Measurements from ENCODE around the gene DGKQ.

The DGKQ gene, protein sequence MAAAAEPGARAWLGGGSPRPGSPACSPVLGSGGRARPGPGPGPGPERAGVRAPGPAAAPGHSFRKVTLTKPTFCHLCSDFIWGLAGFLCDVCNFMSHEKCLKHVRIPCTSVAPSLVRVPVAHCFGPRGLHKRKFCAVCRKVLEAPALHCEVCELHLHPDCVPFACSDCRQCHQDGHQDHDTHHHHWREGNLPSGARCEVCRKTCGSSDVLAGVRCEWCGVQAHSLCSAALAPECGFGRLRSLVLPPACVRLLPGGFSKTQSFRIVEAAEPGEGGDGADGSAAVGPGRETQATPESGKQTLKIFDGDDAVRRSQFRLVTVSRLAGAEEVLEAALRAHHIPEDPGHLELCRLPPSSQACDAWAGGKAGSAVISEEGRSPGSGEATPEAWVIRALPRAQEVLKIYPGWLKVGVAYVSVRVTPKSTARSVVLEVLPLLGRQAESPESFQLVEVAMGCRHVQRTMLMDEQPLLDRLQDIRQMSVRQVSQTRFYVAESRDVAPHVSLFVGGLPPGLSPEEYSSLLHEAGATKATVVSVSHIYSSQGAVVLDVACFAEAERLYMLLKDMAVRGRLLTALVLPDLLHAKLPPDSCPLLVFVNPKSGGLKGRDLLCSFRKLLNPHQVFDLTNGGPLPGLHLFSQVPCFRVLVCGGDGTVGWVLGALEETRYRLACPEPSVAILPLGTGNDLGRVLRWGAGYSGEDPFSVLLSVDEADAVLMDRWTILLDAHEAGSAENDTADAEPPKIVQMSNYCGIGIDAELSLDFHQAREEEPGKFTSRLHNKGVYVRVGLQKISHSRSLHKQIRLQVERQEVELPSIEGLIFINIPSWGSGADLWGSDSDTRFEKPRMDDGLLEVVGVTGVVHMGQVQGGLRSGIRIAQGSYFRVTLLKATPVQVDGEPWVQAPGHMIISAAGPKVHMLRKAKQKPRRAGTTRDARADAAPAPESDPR

DNA sequence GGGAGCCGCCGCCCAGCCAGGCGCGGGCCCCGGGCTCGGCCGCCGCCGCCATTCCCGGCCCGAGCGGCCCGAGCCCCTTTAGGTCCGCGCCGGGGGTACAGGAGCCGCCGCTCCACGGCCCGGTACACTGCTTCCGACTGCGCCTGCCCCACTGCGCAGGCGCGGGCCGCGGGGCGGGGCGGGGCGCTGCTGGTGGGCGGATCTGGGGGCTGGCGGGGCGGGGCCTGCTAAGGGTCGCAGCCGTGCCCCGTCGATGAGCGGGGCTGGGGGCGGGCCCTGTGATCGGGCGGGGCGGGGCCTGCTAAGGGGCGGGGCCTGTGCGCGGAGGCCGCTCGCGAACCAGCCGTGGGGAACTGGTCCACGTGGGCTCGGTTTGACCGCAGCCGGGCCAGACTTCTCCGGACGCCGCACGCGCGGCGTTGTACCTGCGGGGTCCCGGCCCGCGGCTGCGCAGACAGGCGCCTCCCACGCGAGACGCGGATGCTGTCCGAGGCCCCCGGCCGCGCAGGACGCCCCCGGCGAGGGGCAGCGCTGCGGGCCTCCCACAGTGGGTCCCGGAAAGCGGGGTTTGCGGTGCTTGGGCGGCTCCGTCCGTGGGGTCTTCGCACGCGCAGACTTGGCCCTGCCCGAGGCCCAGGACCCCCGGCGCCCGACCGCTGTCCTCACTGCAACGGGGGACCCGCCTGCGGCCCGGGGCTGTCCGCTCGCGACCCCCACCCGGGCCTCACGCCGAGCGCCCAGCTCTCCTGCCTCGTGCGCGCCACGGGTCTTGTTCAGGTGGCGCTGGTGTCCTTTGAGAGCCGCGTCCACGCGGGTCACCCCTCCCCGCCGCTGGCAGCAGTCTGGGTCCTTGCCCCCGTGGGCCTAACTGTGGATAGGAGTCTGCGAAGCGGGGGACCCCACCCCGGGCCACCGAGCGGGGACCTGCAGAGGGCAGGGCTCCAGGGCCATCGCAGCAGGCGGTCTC lies at the start of gene DGKQ:
Gene DGKQ (minus strand): TSS at position 139 of the 967 bp plus-strand sequence. CDS start 87 bp downstream, at position 52.
- peak; percentile 80 to 90 for DNase-seq

DNA sequence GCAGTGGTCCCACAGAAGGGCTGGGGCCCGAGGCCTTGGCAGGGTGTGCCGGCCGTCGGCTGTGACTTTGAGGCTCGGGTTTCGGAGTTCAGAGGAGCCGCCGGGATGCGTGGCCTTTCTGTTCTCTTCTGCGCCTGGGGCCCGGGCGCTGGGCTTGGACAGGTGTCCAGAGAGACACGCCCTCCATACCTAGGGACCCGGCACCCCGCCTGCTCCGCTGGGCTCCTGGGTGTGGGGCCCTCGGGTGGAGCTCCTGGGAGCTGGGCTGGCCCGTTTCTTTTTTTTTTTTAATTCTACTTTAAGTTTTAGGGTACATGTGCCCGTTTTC lies 49.3 kb upstream of the DGKQ start:
- DNase-seq: no peak

DNA sequence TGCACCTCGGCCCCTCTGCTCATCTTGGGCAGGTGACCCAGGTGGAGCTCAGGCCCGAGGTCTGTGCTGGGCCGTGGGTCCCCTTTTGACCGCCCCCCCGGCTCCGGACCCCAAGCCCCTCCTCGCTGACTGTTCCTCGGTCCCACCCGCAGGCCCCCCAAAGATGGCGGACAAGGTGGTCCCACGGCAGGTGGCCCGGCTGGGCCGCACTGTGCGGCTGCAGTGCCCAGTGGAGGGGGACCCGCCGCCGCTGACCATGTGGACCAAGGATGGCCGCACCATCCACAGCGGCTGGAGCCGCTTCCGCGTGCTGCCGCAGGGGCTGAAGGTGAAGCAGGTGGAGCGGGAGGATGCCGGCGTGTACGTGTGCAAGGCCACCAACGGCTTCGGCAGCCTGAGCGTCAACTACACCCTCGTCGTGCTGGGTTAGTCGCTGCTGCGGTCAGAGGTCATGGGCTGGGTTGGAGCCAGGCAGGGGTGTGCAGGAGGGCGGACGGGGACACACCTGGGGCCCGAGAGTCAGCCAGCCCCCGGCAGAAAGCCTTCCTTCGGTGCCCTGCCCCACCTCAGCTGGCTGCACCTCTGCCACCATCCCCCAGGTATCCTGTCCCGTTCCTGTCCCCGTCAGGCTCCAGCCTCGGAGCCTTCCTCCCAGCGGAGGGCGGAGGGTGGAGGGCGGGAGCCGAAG lies 48.8 kb upstream of the DGKQ start:
- no peak for DNase-seq

DNA sequence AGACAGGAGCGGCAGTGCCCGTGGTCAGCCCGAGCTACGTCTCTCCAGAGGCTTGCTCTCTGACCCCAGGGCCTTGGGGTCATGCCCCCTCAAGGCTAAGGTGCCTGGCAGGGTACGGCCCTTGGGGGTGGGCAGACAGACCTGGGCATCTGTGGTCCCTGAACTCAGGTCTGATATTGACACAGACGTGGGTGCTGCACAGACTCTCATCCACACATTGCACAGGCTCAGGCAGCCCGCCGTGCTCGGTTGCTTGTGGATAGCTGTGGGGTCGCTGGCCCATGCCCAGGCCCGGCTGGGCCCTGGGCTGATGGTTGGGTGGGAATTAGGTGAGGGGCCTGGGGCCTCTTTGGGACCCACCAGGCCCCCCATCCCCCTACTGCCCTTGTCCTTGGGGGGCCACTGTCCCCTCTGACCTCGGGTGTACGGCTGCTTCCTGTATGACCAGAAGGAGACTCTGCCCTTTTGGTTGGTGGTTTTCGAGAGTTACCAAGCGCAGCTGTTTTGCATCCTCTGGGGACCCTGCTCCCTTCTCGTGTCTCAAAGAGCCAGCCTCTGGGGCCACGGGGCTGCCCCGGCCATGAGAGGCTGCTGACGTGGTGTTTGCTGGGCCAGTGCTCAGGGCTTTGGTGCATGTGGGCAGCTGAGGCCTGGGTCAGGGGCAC lies 48.1 kb upstream of the DGKQ start:
- DNase-seq: no peak

DNA sequence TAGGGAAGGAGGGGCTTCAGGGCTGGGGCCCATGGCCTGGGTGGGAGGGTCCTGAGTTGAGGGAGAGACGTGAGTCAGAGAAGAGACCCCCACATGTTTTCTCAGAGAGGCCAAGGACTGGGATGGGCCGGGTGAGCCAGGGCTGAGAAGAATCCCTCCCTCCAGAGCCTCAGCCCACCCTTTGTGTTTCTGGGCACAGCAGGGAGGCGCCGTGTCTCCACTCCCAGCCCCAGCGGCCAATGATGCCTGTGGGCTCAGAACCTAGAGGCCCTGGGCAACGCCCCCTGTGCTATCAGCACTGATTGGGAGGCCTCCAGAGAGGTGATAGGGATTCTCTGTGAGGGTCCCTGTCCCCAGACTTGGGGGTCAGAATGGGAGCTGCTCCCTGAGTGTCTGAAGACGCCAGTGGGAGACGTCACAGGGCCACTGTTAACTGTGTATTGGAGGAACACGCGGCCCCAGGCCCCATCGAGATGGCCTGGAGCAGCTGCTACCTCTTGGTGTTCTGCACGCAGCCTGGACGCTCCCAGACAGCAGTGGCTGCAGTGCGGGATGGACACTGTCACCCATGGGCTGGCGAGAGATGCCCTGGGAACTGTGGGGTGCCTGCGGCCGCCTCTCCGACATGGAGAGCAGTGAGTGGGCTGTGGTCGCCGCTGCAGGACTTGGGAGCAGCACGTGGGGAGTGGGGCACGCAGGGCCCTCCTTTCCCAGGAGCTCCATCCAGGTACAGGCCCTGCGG lies 46.5 kb upstream of the DGKQ start:
- DNase-seq: no peak

DNA sequence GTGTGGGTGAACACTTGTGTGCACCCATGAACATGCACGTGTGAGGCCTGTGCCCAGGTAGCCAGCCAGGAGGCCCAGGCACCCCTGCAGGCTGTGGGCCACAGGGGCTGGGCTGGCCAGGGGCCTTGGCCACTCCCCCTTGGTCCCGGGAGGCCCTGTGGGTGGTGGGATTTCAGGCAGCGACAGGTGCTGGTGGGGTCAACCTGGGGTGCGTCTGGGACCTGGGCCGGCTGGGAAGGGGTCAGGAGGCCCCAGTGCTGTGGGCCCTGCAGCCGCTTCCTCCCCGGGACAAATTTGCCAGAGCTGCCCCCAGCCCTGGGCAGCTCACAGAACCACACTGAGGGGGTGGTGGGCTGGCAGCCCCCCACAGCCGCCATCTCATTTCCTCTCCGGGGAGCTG lies 46.0 kb upstream of the DGKQ start:
- no peak for DNase-seq

DNA sequence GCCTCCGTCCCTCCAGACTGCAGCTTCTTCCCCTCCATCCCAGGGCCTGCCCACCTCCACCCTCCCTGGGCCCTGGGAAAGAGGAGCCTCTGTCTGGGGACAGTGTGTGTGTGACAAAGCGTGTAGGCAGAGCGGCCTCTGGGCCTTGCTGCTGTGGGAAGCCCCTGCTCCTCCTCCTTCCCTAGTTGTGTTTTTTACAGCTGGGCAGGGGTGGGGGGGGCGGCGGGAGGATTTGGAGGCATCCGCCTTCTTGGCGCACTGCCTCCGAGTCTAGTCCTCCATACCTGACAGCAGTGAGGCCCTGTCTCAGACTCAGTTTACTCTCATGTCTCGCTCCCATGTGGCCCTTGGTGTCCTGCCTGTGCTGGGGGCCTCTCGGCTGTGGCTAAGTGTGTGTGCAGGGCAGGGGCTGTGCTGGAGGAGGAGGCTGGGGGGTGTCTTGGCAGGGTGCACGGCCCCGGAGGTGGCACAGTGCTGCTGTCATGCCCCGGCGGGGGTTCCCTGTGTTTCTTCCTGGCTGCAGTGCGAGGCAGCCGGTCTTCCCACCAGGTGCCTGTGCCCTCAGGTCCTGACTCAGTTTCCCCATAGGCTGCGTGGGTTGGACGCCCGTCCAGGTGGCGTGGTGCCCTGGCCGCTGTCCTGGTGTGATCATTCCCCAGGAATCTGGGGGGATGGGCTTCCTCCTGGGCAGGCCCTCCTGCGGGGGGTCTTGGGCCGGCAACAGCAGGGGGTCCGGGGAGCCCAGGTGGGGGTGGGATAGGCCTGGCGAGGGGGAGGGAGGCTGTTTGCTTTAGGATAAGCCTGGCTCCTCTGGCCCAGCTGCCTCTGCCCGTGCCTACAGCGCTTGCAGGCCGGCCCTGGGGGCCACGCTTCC lies 45.0 kb upstream of the DGKQ start:
- no peak for DNase-seq

DNA sequence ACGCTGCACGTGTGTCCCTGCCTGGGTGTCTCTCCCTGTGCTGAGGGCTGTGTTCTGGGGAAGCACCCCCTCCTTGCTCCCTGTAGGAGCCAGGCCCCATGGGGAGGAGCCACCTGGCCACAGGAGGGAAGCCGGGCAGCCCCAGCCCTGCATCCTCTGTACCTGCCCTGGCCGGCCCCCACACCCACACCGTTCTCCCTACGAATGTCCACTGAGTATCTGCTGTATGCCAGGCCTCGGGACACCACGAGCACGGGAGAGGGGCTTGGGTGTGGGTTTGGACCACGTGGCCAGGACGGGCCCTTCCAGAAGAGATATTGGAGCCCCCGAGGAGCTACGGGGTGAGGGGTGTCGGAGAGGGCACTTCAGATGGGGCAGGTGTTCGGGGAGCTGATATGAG lies 44.3 kb upstream of the DGKQ start:
- no peak for DNase-seq

DNA sequence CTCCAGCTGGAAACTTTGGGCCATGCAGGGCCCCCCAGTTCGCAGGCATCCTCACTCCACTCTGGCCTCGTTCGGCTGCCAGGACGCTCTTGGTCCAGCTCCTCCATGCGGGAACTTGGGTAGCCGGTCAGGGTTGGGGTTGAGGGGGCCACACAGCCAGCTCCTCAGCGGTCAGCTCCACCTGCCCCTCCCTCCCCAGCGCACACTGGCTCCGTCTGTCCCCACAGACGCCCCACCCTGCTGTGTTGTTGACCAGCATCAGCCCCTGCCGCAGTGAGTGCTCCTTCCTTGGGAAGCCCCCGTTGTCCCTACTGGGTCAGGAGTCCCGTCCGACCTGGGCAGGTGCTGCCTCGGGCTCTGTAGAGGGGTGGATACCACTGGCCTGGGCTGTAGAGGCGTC lies 43.8 kb upstream of the DGKQ start:
- DNase-seq: no peak

DNA sequence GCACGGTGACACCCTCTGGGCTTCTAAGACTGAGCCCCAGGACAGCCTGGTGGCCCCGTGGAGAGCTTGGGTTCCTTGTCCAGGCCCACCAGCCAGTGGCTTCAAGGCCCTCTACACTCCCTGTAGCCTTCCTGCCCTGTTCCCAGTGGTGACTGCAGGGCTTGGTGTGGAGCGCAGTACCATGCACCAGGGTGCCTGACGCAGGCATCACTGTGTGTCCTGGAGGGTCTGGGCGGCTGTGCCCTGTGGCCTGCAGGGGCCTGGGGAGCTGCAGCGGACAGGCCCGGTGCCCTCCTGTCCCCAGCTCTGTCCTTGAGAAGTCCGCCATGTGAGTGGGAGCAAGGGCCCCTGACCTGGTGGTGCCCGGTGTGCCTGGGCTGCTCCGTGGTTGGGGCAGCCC lies 42.4 kb upstream of the DGKQ start:
- DNase-seq: no peak

DNA sequence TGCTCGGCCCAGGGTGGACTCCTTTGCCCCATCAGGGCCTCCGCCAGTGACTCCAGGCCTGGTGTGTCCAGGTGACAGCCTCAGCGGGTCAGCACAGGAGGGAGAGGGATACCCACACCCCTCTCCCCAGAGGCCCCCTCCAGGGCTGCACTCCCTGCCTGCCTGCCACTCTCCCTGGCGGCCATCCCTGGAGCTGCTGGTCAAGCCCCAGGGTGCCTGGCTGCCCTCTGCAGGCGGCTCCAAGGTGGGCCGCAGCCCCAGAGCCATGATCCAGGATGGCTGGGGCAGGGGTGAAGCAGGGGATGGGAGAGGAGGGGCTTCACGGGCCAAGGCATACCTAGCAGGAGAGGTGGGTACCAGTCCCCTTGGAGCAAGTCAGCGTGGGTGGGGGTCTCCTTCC lies 41.8 kb upstream of the DGKQ start:
- DNase-seq: no peak

DNA sequence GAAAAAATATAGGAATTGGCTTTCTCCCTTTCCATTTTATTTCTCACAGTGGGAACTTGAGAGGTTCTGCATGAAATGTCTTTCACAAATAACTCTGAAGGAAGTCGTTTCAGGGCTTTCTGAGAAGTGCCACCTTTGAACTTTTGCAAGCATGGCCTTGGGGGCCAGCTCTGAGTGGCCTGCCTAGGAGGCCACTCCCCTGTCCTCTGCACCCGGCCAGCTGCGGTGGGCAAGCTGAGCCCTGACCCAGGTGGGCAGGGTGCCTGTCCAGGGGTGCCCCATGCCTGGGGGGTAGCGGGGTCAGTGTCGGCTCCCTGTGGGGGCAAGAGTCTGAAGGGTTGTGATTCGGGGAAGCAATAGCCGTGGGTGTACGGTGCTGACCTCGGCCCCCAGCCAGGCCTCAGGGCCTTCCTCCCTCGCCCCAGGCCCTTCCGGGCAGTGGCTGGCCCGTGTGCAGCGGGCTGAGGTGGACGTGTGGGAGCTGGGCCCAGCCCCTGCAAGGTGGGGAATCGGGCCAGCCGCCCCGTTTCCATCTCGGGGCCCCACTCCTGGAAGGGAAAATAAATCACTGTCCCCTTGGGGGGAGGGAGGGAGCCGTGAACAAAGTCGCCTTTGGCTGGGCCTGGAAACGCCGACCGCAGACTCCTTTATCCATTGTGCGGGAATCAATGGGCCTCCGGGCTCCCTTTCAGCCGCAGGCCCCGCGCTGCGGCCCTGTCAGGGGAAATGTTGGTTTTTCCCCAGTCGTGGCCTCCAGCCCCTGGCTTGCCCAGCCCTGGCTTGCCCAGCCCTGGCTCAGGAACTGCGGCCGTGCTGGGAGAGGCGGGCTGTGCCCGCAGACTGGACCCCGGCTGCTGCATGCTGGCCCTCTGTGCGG lies 41.2 kb upstream of the DGKQ start:
- DNase-seq: no peak

DNA sequence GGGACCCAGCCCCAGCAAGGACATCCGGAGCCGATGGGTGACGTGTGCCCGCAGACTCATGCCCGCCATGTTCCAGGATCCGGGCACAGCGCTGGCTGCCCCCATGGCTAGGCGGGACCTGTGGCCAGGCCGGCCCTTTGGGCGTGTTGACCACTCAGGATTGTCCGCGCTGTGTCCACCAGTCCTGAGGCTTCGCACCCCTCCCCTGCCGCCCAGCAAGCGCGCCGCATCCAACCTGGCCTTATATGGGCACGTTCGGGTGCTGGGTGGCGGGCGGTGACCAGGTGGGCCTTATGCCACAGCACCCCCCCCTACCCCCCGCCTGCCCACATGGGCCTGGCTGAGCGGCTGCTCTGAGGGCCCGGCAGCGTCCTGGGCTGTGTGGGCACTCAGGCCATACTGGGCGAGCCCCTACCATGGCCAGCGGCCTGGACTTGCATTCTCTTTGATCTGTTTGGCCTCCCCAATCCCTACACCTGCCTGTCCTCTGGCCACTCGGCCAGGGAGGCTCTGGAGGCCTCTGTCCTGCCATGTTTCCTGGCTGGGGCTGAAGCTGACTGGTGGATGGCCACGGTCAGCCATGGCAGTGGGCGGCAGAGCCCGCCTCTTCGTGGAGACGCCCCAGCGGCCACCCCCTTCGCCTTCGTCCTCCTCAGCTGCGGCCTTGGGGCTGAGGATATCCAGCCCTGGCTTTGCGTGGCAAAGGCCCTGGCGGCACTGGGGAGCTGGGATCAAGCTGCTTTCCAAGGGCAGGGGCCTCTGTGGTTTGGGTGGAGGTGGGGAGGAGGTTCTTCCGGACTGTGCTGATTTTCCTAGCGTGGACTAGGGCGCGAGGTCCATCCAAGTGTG lies 40.1 kb upstream of the DGKQ start:
- no peak for DNase-seq

DNA sequence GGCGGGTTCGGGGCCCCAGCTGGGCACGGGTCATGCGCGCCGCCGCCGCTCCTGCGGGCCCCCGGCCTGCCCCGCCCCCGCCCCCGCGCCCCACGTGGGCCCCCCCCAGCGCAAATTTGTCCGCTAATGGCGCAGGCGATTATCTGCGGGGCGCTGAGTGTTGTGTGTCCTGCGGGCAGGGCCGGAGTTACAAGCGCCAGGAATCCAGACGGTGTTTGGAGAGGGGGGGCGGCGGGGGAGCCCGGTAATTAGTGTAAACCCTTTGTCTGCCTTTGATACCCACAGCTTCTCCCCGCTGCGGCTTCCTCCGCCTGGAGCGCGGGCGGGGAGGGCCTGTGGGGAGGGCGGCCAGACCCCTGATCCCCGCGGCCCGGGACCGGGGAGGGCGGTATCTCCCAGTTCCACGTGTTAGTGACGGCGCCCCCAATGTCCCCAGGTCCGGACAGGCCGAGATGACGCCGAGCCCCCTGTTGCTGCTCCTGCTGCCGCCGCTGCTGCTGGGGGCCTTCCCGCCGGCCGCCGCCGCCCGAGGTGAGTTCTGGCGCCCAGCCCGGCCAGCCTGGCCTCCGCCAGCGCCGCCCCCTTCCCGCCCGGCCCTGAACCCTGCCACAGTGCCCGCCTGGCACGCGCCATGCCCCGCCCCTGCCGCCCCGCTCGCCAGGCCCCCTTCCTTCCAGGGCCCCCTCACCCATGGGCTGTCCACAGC lies 38.8 kb upstream of the DGKQ start:
- DNase-seq: no peak

DNA sequence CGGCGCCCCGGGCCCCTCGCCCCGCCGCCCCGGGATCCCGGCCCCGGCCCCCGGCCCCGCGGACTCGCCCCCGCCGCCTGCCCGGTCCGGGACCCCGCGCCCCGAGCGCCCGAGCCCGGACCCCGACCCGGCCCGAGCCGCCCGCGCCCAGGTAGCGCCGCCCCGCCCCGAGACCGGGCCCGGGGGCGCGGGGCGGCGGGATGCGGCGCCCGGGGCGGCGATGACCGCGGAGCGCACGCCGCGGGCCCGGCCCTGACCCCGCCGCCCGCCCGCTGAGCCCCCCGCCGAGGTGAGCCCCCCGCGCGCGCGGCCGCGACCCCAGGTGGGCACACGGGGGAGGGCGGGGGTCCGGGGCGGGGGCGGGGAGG lies 38.3 kb upstream of the DGKQ start:
- no peak for DNase-seq

DNA sequence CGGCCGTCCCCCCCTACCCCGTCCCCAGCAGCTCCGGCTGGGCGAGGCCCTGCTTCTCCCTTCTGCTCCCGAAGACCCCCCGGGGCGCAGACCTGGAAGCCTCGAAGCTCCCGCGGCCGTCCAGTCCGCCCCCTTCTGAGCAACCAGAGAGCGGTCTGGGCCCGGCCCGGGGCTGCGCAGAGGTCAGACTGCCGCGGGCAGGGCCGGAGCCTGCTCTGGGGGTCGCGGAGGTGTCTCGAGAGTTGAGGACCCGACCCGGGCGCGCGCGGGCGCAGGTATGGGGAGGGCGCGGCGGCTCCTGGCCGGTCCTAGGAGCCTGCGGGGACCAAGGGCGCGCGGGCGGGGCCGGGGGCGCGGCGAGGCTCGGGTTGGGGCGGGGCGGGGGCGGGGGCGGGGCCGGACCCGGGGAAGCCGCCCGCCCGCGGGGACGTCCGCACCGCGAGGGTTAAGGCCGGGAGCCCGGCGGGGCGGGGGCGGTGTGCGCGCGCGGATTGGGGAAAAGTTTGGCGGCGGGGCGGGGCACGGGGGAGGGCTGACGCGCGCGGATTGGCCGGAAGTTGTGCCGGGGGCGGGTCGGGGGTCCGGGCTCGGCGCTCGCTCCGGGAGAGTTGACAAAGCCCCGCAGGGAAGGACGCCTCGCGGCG lies 37.8 kb upstream of the DGKQ start, which contains the start of gene FGFRL1:
Gene FGFRL1 (plus strand): TSS at position 605 of the 644 bp plus-strand sequence. CDS start 860 bp downstream, outside the sequence.
- DNase-seq: peak; percentile 92 to 94

Measured in stimulated activated CD4-positive, alpha-beta T cell treated with anti-CD3 and anti-CD28 coated beads, Interleukin-2, amount 100 ng/mL, for 48 hours (primary cell).